Naive thymus-derived CD4-positive, alpha-beta T cell (primary cell): ENCODE results near the gene RNASE4. TPM values are rescaled to one million over a fixed set of nuclear protein-coding genes. Genes with fewer than 3 reads are reported as not detected.
"Not testable (repeated sequence)": the region's sequence is repeated elsewhere in the genome, so short reads cannot be mapped to it uniquely, and the experiment has no call there.

Experiments
- ATAC-seq: fragments of 150-1000 bp; cut with Tn5 transposase; 2 replicates; pipeline ENCODE4 v1.10.0; 2021; ENCODE audit warnings: mild to moderate bottlenecking, moderate library complexity
- CTCF ChIA-PET: fragments of 350-600 bp; sonication (Branson Sonifier 250); formaldehyde crosslinking; loops from one replicate; lab custom pipeline; 2021; ENCODE audit warnings: antibody characterized with exemption; lab: Charles Lee
- POLR2A ChIA-PET: fragments of 350-600 bp; sonication (Branson Sonifier 250); formaldehyde crosslinking; loops from one replicate; lab custom pipeline; 2021; ENCODE audit warnings: antibody characterized with exemption, inconsistent platforms; lab: Charles Lee
- DNase-seq, 9 donors: peaks; one replicate each; pipeline versions ENCODE4 v3.0.0 to v3.0.0-alpha.2; 2020 to 2022; ENCODE audit warnings: mixed read lengths in 1 of 9
- H3K27ac ChIP-seq: one replicate; pipeline ENCODE4 v1.7.0; 2013; ENCODE audit warnings: mild to moderate bottlenecking, low read depth, low read length, moderate library complexity
- H3K27me3 ChIP-seq, 2 donors: one replicate each; pipeline ENCODE4 v1.7.0; 2013; ENCODE audit warnings: low read length in 2 of 2, mild to moderate bottlenecking in 2 of 2, moderate library complexity in 2 of 2; ENCODE audit not compliant: control insufficient read depth in 2 of 2, insufficient read depth in 2 of 2
- H3K36me3 ChIP-seq, 3 experiments: 1 replicate in 2 of 3; 2 replicates in 1 of 3; pipeline ENCODE4 v1.7.0; 2013; ENCODE audit warnings: low read length in 3 of 3, mild to moderate bottlenecking in 3 of 3, moderate library complexity in 1 of 3; ENCODE audit not compliant: insufficient read depth in 3 of 3, control insufficient read depth in 2 of 3
- H3K4me1 ChIP-seq, 2 donors: one replicate each; pipeline ENCODE4 v1.7.0; 2013; ENCODE audit warnings: low read length in 2 of 2, mild to moderate bottlenecking in 2 of 2, moderate library complexity in 1 of 2; ENCODE audit not compliant: control insufficient read depth in 2 of 2, insufficient read depth in 2 of 2
- H3K4me3 ChIP-seq: 2 replicates; pipeline ENCODE4 v1.7.0; 2013; ENCODE audit warnings: mild to moderate bottlenecking, low read length
- H3K9me3 ChIP-seq, 3 experiments: 1 replicate in 2 of 3; 2 replicates in 1 of 3; pipeline ENCODE4 v1.7.0; 2013; ENCODE audit warnings: low read length in 3 of 3; ENCODE audit not compliant: control insufficient read depth in 2 of 3
- H3K27ac Mint-ChIP-seq, 9 donors: one replicate each; pipeline ENCODE4 v1.8.0; 2020 to 2022; ENCODE audit warnings: mixed read lengths in 9 of 9, mild to moderate bottlenecking in 8 of 9, moderate library complexity in 5 of 9, inconsistent platforms in 2 of 9
- H3K27me3 Mint-ChIP-seq, 5 donors: one replicate each; pipeline ENCODE4 v1.8.0; 2021 to 2022; ENCODE audit warnings: mixed read lengths in 5 of 5, mild to moderate bottlenecking in 1 of 5
- H3K36me3 Mint-ChIP-seq, 5 donors: one replicate each; pipeline ENCODE4 v1.8.0; 2020 to 2022; ENCODE audit warnings: mixed read lengths in 5 of 5, mild to moderate bottlenecking in 3 of 5, inconsistent platforms in 1 of 5
- H3K4me1 Mint-ChIP-seq, 7 donors: one replicate each; pipeline ENCODE4 v1.8.0; 2020 to 2022; ENCODE audit warnings: mixed read lengths in 7 of 7, mild to moderate bottlenecking in 3 of 7, inconsistent platforms in 1 of 7
- H3K4me3 Mint-ChIP-seq, 10 donors: one replicate each; pipeline ENCODE4 v1.8.0; 2020 to 2022; ENCODE audit warnings: mild to moderate bottlenecking in 10 of 10, mixed read lengths in 10 of 10, moderate library complexity in 6 of 10, inconsistent platforms in 2 of 10
- H3K9me3 Mint-ChIP-seq, 11 donors: one replicate each; pipeline ENCODE4 v1.8.0; 2020 to 2022; ENCODE audit warnings: mixed read lengths in 11 of 11, mild to moderate bottlenecking in 4 of 11, inconsistent platforms in 1 of 11, moderate library complexity in 1 of 11
- intact Hi-C, 2 donors: fragments of 100-400 bp; cut with micrococcal nuclease; formaldehyde crosslinking; loops; one replicate each; pipeline ENCODE4 v1.15.1; 2023
- polyA plus RNA-seq, 2 donors: library from polyadenylated mRNA; unstranded; fragments of 300-500 nt; fragmentation: Illumina TruSeq; gene quantifications; one replicate each; pipeline ENCODE4 v1.2.3, GENCODE V29; 2021
- total RNA-seq, 6 experiments: library from RNA in 5 of 6; stranded (reverse) in 5 of 6; gene quantifications; 1 replicate in 5 of 6; 2 replicates in 1 of 6; pipeline ENCODE4 v1.2.3 and lab custom pipeline; 2021 to 2026

RNASE4 gene
- total and polyA plus RNA-seq, 7 experiments from 2014 or later: 0.17 to 4.2 (median 0.47) TPM; not detected in 1

- H3K27ac Mint-ChIP-seq: no peak overlapping the region
- no peaks in the 10 kb centered on the region for H3K36me3 Mint-ChIP-seq
- no peak overlapping the region for H3K4me3 ChIP-seq
- no peaks in the 10 kb centered on the region for H3K27me3 ChIP-seq
- CTCF ChIA-PET: interaction anchor here (0.9 to 4.0 kb wide), 4 partner anchors 157 to 272 kb away, joined by 5 to 19 read pairs (median 16); no protein-coding TSS in a partner anchor
- H3K27ac ChIP-seq: no peak overlapping the region
- H3K4me1 Mint-ChIP-seq: peaks cover 0 to 1% (median 0%) of the 10 kb centered on the region in 7 donors
- intact Hi-C loops: loop anchor here in 1 of 2 donors (5.0 kb wide), 1 partner anchor 343 kb away; the partner anchor contains the start of gene RNASE7
- no peaks in the 10 kb centered on the region for H3K36me3 ChIP-seq
- H3K4me3 Mint-ChIP-seq: no peak overlapping the region
- H3K9me3 ChIP-seq: no peaks in the 10 kb centered on the region
- H3K9me3 Mint-ChIP-seq: no peaks in the 10 kb centered on the region
- no peaks in the 10 kb centered on the region for H3K4me1 ChIP-seq
- POLR2A ChIA-PET: no interaction called here
- H3K27me3 Mint-ChIP-seq: peaks cover 0 to 15% (median 0%) of the 10 kb centered on the region in 5 donors
- no peak for ATAC-seq
- no peak for DNase-seq
These were observed 14.6 kb downstream of the RNASE4 start for GRCh38 chr14:20698934-20699333.

DNA sequence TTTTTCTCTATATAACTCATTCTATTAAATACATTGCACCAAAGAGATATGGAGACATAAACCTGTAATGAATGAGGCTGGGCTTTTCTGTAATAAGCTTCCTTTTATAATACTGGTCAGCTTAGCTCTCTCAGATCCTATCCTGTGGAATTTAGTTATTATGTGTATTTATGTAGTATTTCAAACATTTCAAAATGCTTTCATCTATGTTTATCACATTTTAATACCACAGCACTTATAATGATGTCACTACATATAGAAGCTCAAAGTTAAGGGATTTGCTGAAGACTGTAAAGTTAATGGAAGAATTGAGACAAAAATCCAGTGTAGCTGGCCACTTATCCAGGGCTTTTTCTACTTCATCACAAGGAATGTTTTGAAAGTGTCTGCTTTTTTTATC, 15.6 kb downstream of the RNASE4 start:
- ATAC-seq (no peak), DNase-seq (no peak)
- Mint-ChIP-seq H3K36me3 (no peaks in the 10 kb centered on the region), H3K9me3 (no peaks in the 10 kb centered on the region), H3K27ac (no peak overlapping the region), H3K4me1 (peaks cover 0 to 1% (median 0%) of the 10 kb centered on the region in 7 donors), H3K27me3 (peaks cover 0 to 15% (median 0%) of the 10 kb centered on the region in 5 donors), H3K4me3 (no peak overlapping the region)
- intact Hi-C loops: loop anchor here in 1 of 2 donors (5.0 kb wide), 1 partner anchor 342 kb away; the partner anchor contains the start of gene RNASE7
- Histone ChIP-seq H3K36me3 (no peaks in the 10 kb centered on the region), H3K27ac (no peak overlapping the region), H3K9me3 (no peaks in the 10 kb centered on the region), H3K4me3 (no peak overlapping the region), H3K27me3 (no peaks in the 10 kb centered on the region), H3K4me1 (no peaks in the 10 kb centered on the region)
- ChIA-PET CTCF (interaction anchor here (0.5 to 1.7 kb wide), 4 partner anchors 155 to 377 kb away, joined by 3 to 7 read pairs (median 4); no protein-coding TSS in a partner anchor), POLR2A (no interaction called here)

- H3K27ac Mint-ChIP-seq, H3K9me3 ChIP-seq, H3K36me3 Mint-ChIP-seq, H3K4me3 Mint-ChIP-seq, H3K27ac ChIP-seq, POLR2A ChIA-PET, H3K27me3 ChIP-seq, ATAC-seq, intact Hi-C loops, DNase-seq, H3K4me1 Mint-ChIP-seq, H3K4me1 ChIP-seq, H3K4me3 ChIP-seq, H3K36me3 ChIP-seq, H3K9me3 Mint-ChIP-seq: not testable (repeated sequence)
- H3K27me3 Mint-ChIP-seq: peaks cover 0 to 15% (median 0%) of the 10 kb centered on the region in 5 donors
- CTCF ChIA-PET: interaction anchor here (1.6 to 1.7 kb wide), 2 partner anchors 158 to 173 kb away, joined by 4 to 7 read pairs; no protein-coding TSS in a partner anchor
These were observed 16.6 kb downstream of the RNASE4 start for GRCh38 chr14:20700965-20701364.

- H3K36me3 ChIP-seq: no peaks in the 10 kb centered on the region
- no peak overlapping the region for H3K4me3 ChIP-seq
- Mint-ChIP-seq H3K36me3 (no peaks in the 10 kb centered on the region), H3K27ac (no peak overlapping the region), H3K27me3 (peaks cover 0 to 6% (median 0%) of the 10 kb centered on the region in 5 donors), H3K4me3 (no peak overlapping the region), H3K4me1 (no peaks in the 10 kb centered on the region), H3K9me3 (peaks cover 0 to 3% (median 0%) of the 10 kb centered on the region in 11 donors)
- POLR2A ChIA-PET: no interaction called here
- no peak overlapping the region for H3K27ac ChIP-seq
- H3K27me3 ChIP-seq: peaks cover 0 to 5% of the 10 kb centered on the region in 2 donors
- CTCF ChIA-PET: no interaction called here
- no peaks in the 10 kb centered on the region for H3K4me1 ChIP-seq
- no peak for DNase-seq
- ATAC-seq: no peak
- intact Hi-C loops: no loop called here
- H3K9me3 ChIP-seq: no peaks in the 10 kb centered on the region
These were observed 22.4 kb downstream of the RNASE4 start for GRCh38 chr14:20706657-20707355.

DNA sequence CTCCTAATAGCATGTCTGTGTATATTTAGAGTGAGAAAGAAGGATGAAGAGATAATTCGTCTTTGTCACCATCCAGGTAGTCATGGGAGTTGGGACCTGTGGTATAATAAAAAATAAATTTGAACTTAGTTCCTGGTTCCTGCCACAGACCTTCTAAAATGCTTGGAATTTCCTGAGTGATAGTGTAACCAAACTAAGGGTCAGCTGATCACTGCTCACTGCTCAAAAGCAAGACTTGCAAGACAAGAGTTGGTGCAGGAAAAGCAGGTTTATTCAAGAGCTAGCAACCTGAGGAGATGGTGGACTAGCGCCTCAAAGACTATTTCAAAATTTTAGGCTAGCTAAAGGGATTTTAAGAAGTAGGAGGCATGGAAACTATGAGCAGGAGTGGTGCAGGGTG, 23.3 kb downstream of the RNASE4 start:
- Mint-ChIP-seq H3K27me3 (peaks cover 0 to 6% (median 0%) of the 10 kb centered on the region in 5 donors), H3K9me3 (peaks cover 0 to 3% (median 0%) of the 10 kb centered on the region in 11 donors), H3K27ac (no peak overlapping the region), H3K36me3 (no peaks in the 10 kb centered on the region), H3K4me3 (no peak overlapping the region), H3K4me1 (no peaks in the 10 kb centered on the region)
- no peak for DNase-seq
- Histone ChIP-seq H3K4me1 (no peaks in the 10 kb centered on the region), H3K27ac (no peak overlapping the region), H3K4me3 (no peak overlapping the region), H3K36me3 (no peaks in the 10 kb centered on the region), H3K27me3 (peaks cover 0 to 5% of the 10 kb centered on the region in 2 donors), H3K9me3 (no peaks in the 10 kb centered on the region)
- intact Hi-C loops: no loop called here
- ChIA-PET POLR2A (no interaction called here), CTCF (no interaction called here)
- ATAC-seq: no peak

- ChIA-PET POLR2A (no interaction called here), CTCF (interaction anchor here (1.0 kb wide), 1 partner anchor 16 kb away, joined by 3 read pairs; no protein-coding TSS in a partner anchor)
- no peak overlapping the region for H3K4me3 ChIP-seq
- intact Hi-C loops: no loop called here
- Mint-ChIP-seq H3K4me1 (peaks cover 0 to 7% (median 6%) of the 10 kb centered on the region in 7 donors), H3K36me3 (peaks cover 0 to 3% (median 0%) of the 10 kb centered on the region in 5 donors), H3K9me3 (peaks cover 0 to 8% (median 0%) of the 10 kb centered on the region in 11 donors), H3K4me3 (no peak overlapping the region), H3K27ac (no peak overlapping the region), H3K27me3 (peaks cover 0 to 8% (median 5%) of the 10 kb centered on the region in 5 donors)
- H3K27ac ChIP-seq: no peak overlapping the region
- no peaks in the 10 kb centered on the region for H3K4me1 ChIP-seq
- DNase-seq (no peak), ATAC-seq (no peak)
- H3K27me3 ChIP-seq: peaks cover 0 to 5% of the 10 kb centered on the region in 2 donors
- H3K9me3 ChIP-seq: no peaks in the 10 kb centered on the region
- H3K36me3 ChIP-seq: no peaks in the 10 kb centered on the region
These were observed 26.9 kb downstream of the RNASE4 start for GRCh38 chr14:20711261-20711660.
